SK-MEL-5 (cell line): ENCODE data around the gene ACMSD. TPM values are rescaled to one million over a fixed set of nuclear protein-coding genes. Genes with fewer than 3 reads are reported as not detected.
A peak's percentile ranks its signal among the peaks of the same experiment; 100 is the strongest.

Source experiments
- DNase-seq: peaks from one replicate; pipeline ENCODE4 v3.0.0-alpha.2; 2016; ENCODE audit warnings: low read depth, low spot score
- in situ Hi-C: cut with HindIII; loops from 2 replicates; pipeline ENCODE4 v1.10.0; 2016; ENCODE audit warnings: low sequenced_read_pairs, high pct_unique_total_duplicates, low pct_unique_long_range_greater_than_20kb
- total RNA-seq: library from RNA; depleted of rRNA; stranded (reverse); fragments of >200 nt; shearing (Covaris generic); gene quantifications from 2 replicates; pipeline ENCODE4 v1.2.3, GENCODE V29; 2014

Gene ACMSD
- total RNA-seq, 1 experiment from 2014 or later = not detected

- DNase-seq = peak; percentile 99
- in situ Hi-C loops = no loop called here
These were observed 80.3 kb downstream of the ACMSD start, which contains the start of gene CCNT2 for GRCh38 chr2:134918526-134919340. TSS of gene CCNT2 (plus strand) at chr2:134918822. CDS start at chr2:134918855, 33 bp downstream.

GRCh38 chr2:134919341-134920210, 81.2 kb downstream of the ACMSD start:
- DNase-seq = peak; percentile 37
- in situ Hi-C loops = no loop called here

- in situ Hi-C loops = no loop called here
- no peak for DNase-seq
These were observed 86.5 kb downstream of the ACMSD start for GRCh38 chr2:134924912-134925311.

DNA sequence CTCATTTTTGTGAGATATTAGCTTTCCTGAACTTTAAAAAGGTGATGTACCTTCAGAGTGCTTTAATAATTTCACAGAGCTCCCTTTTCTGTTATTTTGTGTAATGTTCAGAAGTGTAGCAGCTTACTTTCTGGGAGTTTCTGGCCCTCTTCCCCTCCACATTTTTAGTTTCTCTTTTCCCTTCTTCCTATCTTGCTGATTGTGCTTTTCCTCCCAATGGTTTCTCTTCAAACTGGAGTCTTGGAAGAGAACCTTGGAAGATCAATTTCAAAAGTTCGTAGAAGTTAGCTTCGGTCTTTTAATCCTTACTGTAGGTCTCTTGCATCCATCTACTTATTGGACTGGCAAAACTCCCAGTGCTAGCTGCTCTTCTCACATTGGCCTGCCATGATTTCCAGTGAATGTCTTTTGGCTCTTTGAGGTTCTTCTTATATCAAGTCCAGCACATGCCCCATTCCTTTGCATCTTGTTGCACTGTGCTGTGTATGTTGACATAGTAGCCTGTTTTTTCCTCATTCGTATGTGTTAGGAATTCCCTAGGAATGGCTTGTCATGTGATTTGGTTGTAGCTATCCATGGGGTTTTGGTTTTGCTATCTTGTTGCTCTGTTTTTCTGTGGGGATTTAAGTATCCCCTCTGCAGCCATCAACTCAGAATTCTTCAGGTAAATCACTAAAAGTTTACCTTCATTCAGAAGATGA, 88.0 kb downstream of the ACMSD start:
- DNase-seq = peak; percentile 19
- in situ Hi-C loops = no loop called here

- no peak for DNase-seq
- in situ Hi-C loops = no loop called here
These were observed 88.8 kb downstream of the ACMSD start for GRCh38 chr2:134927195-134927594.

GRCh38 chr2:134932864-134933526, 94.6 kb downstream of the ACMSD start:
- in situ Hi-C loops = no loop called here

GRCh38 chr2:134933732-134934131, 95.3 kb downstream of the ACMSD start:
- in situ Hi-C loops = no loop called here
- no peak for DNase-seq

More at GRCh38 chr2:134932864-134933526, 94.6 kb downstream of the ACMSD start:
- DNase-seq = no peak

- in situ Hi-C loops = no loop called here
- no peak for DNase-seq
These were observed 95.7 kb downstream of the ACMSD start for GRCh38 chr2:134934150-134934549.

GRCh38 chr2:134934641-134935040, 96.2 kb downstream of the ACMSD start:
- in situ Hi-C loops = no loop called here
- DNase-seq = no peak

- in situ Hi-C loops = no loop called here
- no peak for DNase-seq
These were observed 98.3 kb downstream of the ACMSD start for GRCh38 chr2:134936691-134937090.

- DNase-seq = no peak
These were observed 105.1 kb downstream of the ACMSD start for GRCh38 chr2:134943540-134943939.

GRCh38 chr2:134944975-134945374, 106.6 kb downstream of the ACMSD start:
- no peak for DNase-seq
- in situ Hi-C loops = no loop called here

More at GRCh38 chr2:134943540-134943939, 105.1 kb downstream of the ACMSD start:
- in situ Hi-C loops = no loop called here

DNA sequence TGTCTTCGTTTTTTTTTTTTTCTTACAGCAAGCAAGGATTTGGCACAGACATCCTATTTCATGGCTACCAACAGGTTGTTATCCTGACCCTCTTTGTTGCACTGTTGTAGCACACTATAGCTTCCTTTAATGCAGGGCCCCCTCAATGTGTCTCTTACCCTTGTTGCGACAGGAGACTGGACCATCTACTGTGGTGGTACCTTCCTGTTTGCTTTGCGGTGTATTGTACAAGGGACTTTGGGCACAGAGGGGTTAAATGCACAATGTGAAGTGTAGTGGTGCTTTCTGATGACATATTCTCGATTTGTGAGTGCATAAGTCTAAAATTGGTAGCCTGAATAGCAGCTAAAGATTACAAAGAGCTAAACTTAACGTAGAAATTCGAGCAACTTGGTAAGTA, 107.7 kb downstream of the ACMSD start:
- no peak for DNase-seq
- in situ Hi-C loops = no loop called here

DNA sequence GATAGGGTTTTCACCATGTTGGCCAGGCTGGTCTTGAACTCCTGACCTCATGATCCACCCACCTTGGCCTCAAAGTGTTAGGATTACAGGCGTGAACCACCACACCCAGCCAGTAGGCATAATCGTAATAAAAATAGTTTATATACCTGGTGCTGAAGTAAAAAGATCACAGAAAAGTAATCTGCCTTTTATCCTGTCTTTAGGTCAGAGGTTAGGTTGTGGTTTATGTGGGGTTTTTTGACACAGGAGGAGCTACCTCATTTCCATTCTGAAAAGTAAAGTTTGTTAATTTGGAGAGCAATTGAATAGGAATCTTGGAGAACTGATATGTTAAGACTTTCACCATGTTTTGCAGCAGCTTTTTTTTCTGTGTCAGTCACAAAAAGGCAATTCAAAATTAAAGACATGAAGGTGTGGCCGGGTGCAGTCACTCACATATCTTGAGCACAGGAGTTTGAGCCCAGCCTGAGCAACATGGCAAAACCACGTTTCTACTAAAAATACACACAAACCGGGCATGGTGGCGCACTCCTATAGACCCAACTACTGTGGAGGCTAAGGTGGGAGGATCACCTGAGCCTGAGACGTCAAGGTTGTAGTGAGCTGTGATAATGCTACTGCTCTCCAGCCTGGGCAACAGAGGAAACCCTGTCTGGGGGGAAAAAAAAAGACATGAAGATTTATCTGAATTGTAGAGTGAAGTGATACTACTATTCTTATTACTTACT, 111.7 kb downstream of the ACMSD start:
- DNase-seq = no peak
- in situ Hi-C loops = no loop called here

DNA sequence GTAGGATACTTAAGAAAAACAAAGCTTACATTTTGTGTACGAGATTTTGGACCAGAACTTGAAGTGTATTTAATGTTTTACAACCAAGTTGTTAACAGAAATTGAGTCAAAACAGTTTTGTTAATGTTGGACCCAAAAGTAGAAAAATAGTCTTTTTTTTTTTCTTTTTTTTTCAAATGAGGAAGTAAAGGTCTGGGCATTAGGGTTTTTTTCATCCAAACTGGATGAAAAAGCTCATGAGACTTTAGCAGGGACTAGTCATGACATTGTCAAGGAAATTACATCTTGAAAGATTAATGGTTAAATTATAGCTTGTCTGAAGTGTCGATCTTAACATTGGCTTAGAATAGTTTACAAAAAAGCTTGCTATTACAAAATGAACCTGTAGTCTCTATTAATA, 112.5 kb downstream of the ACMSD start:
- in situ Hi-C loops = no loop called here
- no peak for DNase-seq
